Natural killer cell (primary cell): ENCODE measurements around the gene STK32C. TPM values are rescaled to one million over a fixed set of nuclear protein-coding genes. Genes with fewer than 3 reads are reported as not detected.

Experiments
- ATAC-seq, 3 donors: fragments of 150-1000 bp in 2 of 3; fragments of 200-7000 bp in 1 of 3; cut with Tn5 transposase; 1 replicate in 1 of 3; 2 replicates in 2 of 3; pipeline ENCODE4 v1.10.0; 2021; ENCODE audit warnings: mild to moderate bottlenecking in 2 of 3, moderate library complexity in 2 of 3
- DNase-seq, 2 donors: peaks; one replicate each; pipeline versions ENCODE4 v3.0.0 to v3.0.0-alpha.2; 2013 to 2021; ENCODE audit warnings: mixed read lengths in 1 of 2
- H3K27ac ChIP-seq: one replicate; pipeline ENCODE4 v1.5.1; 2013; ENCODE audit warnings: mild to moderate bottlenecking, low read length
- H3K27me3 ChIP-seq: one replicate; pipeline ENCODE4 v1.6.1; 2013; ENCODE audit warnings: low read length; ENCODE audit not compliant: control insufficient read depth, insufficient read depth
- H3K36me3 ChIP-seq: one replicate; pipeline ENCODE4 v1.6.1; 2013; ENCODE audit warnings: low read length; ENCODE audit not compliant: control insufficient read depth, insufficient read depth
- H3K4me1 ChIP-seq: one replicate; pipeline ENCODE4 v1.6.1; 2013; ENCODE audit warnings: low read length; ENCODE audit not compliant: control insufficient read depth, insufficient read depth
- H3K4me3 ChIP-seq: one replicate; pipeline ENCODE4 v1.5.1; 2013; ENCODE audit warnings: low read length
- H3K9me3 ChIP-seq: one replicate; pipeline ENCODE4 v1.6.1; 2013; ENCODE audit warnings: low read length; ENCODE audit not compliant: control insufficient read depth, insufficient read depth
- H3K27ac Mint-ChIP-seq, 2 donors: one replicate each; pipeline ENCODE4 v1.8.0; 2022; ENCODE audit warnings: mild to moderate bottlenecking in 2 of 2, mixed read lengths in 2 of 2, moderate library complexity in 1 of 2
- H3K27me3 Mint-ChIP-seq, 2 donors: one replicate each; pipeline ENCODE4 v1.8.0; 2022; ENCODE audit warnings: low read depth in 2 of 2, mixed read lengths in 2 of 2
- H3K36me3 Mint-ChIP-seq: one replicate; pipeline ENCODE4 v1.8.0; 2022; ENCODE audit warnings: mixed read lengths
- H3K4me1 Mint-ChIP-seq, 2 donors: one replicate each; pipeline ENCODE4 v1.8.0; 2022; ENCODE audit warnings: mixed read lengths in 2 of 2
- H3K4me3 Mint-ChIP-seq: one replicate; pipeline ENCODE4 v1.8.0; 2022; ENCODE audit warnings: mild to moderate bottlenecking, moderate library complexity, mixed read lengths
- H3K9me3 Mint-ChIP-seq, 2 donors: one replicate each; pipeline ENCODE4 v1.8.0; 2022; ENCODE audit warnings: mixed read lengths in 2 of 2
- WGBS: methylation state at CpG from one replicate; pipeline ENCODE4 v1.1.7; 2013; ENCODE audit warnings: missing lambda C conversion rate; ENCODE audit not compliant: insufficient coverage; 5-methylcytosine and 5-hydroxymethylcytosine counted together
- intact Hi-C: fragments of 100-400 bp; cut with micrococcal nuclease; formaldehyde crosslinking; loops from one replicate; pipeline ENCODE4 v1.14.2; 2022
- total RNA-seq, 4 donors: library from RNA; stranded (reverse); fragments of 120-200 nt in 1 of 4; gene quantifications; one replicate each; pipeline versions ENCODE4 v1.2.3 to v1.2.4, GENCODE V29; 2013 to 2022
- TF ChIP-seq, protein P1 (sequence below): fragments of 200-600 bp; IDR thresholded peaks from one replicate; pipeline ENCODE4 v1.8.0; 2022; ENCODE audit warnings: antibody characterized with exemption

Gene STK32C
- total RNA-seq, 3 donors from 2014 or later (not counting 1 experiment from before 2014, with no cell fraction given) = 12.7 to 22.1 (median 17.9) TPM

DNA sequence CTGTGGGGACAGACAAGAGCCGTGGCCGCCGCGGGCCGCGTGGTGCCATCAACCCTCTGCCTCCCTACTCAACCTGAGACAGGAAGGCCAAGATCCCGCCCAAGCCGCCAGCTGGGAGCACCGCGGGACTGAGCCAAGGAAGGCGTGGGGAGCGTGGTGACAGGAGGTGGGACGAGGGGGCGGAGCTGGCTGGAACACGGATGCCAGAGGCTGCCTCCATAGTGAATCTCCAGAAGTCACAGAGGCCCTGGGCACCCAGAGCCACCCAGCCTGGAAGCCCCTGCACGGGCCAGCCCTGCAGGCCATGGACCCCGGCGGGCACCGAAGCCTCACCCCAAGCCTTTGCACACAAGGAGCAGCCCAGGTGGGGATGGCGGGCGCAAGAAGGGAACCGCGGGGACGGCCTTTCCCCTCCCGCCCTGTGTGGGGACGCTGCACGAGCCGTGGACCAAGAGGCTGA is 139.1 kb downstream of the STK32C start:
- H3K4me1 ChIP-seq = no peaks in the 10 kb centered on the region
- intact Hi-C loops = loop anchor here (10.0 kb wide), 1 partner anchor 286 kb away; no protein-coding TSS in a partner anchor
- Mint-ChIP-seq H3K4me3 (no peak overlapping the region), H3K4me1 (peaks cover 0 to 8% of the 10 kb centered on the region in 2 donors), H3K9me3 (no peaks in the 10 kb centered on the region), H3K27ac (no peak overlapping the region), H3K36me3 (no peaks in the 10 kb centered on the region), H3K27me3 (peaks cover 0 to 10% of the 10 kb centered on the region in 2 donors)
- 85% methylated on average over 28 of the region's 28 CpGs for WGBS
- H3K9me3 ChIP-seq = no peaks in the 10 kb centered on the region
- ATAC-seq (no peak), DNase-seq (no peak)
- H3K4me3 ChIP-seq = no peak overlapping the region
- TF ChIP-seq, protein P1, sequence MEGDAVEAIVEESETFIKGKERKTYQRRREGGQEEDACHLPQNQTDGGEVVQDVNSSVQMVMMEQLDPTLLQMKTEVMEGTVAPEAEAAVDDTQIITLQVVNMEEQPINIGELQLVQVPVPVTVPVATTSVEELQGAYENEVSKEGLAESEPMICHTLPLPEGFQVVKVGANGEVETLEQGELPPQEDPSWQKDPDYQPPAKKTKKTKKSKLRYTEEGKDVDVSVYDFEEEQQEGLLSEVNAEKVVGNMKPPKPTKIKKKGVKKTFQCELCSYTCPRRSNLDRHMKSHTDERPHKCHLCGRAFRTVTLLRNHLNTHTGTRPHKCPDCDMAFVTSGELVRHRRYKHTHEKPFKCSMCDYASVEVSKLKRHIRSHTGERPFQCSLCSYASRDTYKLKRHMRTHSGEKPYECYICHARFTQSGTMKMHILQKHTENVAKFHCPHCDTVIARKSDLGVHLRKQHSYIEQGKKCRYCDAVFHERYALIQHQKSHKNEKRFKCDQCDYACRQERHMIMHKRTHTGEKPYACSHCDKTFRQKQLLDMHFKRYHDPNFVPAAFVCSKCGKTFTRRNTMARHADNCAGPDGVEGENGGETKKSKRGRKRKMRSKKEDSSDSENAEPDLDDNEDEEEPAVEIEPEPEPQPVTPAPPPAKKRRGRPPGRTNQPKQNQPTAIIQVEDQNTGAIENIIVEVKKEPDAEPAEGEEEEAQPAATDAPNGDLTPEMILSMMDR = no peak
- no peak overlapping the region for H3K27ac ChIP-seq
- H3K27me3 ChIP-seq = no peaks in the 10 kb centered on the region
- no peaks in the 10 kb centered on the region for H3K36me3 ChIP-seq

GRCh38 chr10:132167976-132168375 is 139.8 kb downstream of the STK32C start:
- intact Hi-C loops = loop anchor here (10.0 kb wide), 1 partner anchor 287 kb away; no protein-coding TSS in a partner anchor
- Histone ChIP-seq H3K36me3 (no peaks in the 10 kb centered on the region), H3K27me3 (no peaks in the 10 kb centered on the region), H3K4me1 (no peaks in the 10 kb centered on the region), H3K9me3 (no peaks in the 10 kb centered on the region), H3K27ac (no peak overlapping the region), H3K4me3 (no peak overlapping the region)
- TF ChIP-seq, protein P1 = no peak
- WGBS = 90% methylated on average over 17 of the region's 17 CpGs
- no peaks in the 10 kb centered on the region for H3K9me3 Mint-ChIP-seq
- no peaks in the 10 kb centered on the region for H3K36me3 Mint-ChIP-seq
- peaks cover 0 to 12% of the 10 kb centered on the region in 2 donors for H3K27me3 Mint-ChIP-seq
- H3K4me3 Mint-ChIP-seq = no peak overlapping the region
- no peak overlapping the region for H3K27ac Mint-ChIP-seq
- DNase-seq = no peak
- ATAC-seq = no peak
- H3K4me1 Mint-ChIP-seq = peaks cover 0 to 5% of the 10 kb centered on the region in 2 donors

DNA sequence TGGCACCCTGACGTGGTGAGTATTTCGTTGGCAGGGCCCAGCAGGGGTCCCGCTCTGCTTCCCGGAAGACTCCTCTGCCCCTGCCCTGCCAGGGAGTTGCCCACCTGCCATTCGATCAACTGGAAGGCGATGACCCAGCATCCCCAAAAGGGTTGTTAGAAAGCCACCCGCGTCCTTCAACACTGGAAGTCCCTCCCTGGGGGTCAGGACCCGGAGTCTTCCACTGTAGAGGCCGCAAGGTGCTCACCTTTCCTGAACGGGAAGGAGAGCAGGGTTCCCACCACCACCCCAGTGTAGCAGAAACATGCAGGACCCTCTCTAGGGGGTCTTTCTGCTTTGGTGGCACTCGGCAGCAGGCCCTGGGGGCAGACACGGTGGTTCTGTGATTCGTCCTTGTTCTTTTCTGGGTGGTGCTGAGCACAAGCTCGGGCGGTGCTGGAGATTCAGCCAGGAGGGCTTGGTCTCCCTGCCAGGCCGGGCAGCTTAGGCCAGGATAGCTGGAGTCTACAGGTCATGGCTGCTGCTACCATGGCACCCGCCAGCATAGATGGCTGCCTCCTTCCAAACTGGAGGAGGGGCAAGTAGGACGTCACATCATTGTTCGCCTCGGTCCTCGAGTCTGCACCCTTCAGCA is 140.6 kb downstream of the STK32C start:
- DNase-seq (no peak), ATAC-seq (no peak)
- no peaks in the 10 kb centered on the region for H3K9me3 Mint-ChIP-seq
- Histone ChIP-seq H3K4me3 (no peak overlapping the region), H3K9me3 (no peaks in the 10 kb centered on the region), H3K36me3 (no peaks in the 10 kb centered on the region), H3K27me3 (no peaks in the 10 kb centered on the region), H3K4me1 (peaks cover 3% of the 10 kb centered on the region), H3K27ac (no peak overlapping the region)
- H3K4me3 Mint-ChIP-seq = no peak overlapping the region
- WGBS = 90% methylated on average over 22 of the region's 22 CpGs
- H3K36me3 Mint-ChIP-seq = no peaks in the 10 kb centered on the region
- H3K27ac Mint-ChIP-seq = no peak overlapping the region
- peaks cover 4 to 9% of the 10 kb centered on the region in 2 donors for H3K4me1 Mint-ChIP-seq
- intact Hi-C loops = loop anchor here (10.0 kb wide), 1 partner anchor 288 kb away; no protein-coding TSS in a partner anchor
- TF ChIP-seq, protein P1 = no peak
- H3K27me3 Mint-ChIP-seq = peaks cover 0 to 8% of the 10 kb centered on the region in 2 donors
